Fibroblast of lung (primary cell): Measurements from ENCODE around the gene RABEPK.

Experiments used
- CTCF ChIP-seq, 2 donors: IDR thresholded peaks in 1 of 2; conservative IDR thresholded peaks in 1 of 2; 1 replicate in 1 of 2; 2 replicates in 1 of 2; pipeline ENCODE4 v1.5.1; 2011 to 2012; ENCODE audit warnings: low read length in 2 of 2, control low read depth in 1 of 2, inconsistent platforms in 1 of 2, low read depth in 1 of 2, mild to moderate bottlenecking in 1 of 2
- EZH2 ChIP-seq: IDR thresholded peaks from 2 replicates; pipeline ENCODE4 v1.5.1; 2012; ENCODE audit warnings: low read length, control low read depth, mild to moderate bottlenecking; ENCODE audit errors: missing control alignments

- no peak for TF ChIP-seq CTCF (conservative IDR thresholded peaks at IDR 0.05 in 1 of 2, IDR thresholded peaks at IDR 0.05 in 1 of 2; ENCODE audit: low read depth in 1 of 2, low read length in 2 of 2)
- TF ChIP-seq EZH2, result no peak
Observed at GRCh38 chr9:125271081-125271480, 70.7 kb downstream of the RABEPK start.
